Measurements from ENCODE around the gene CFAP74. TPM values are rescaled to one million over a fixed set of nuclear protein-coding genes. Genes with fewer than 3 reads are reported as not detected.

Gene CFAP74
- total RNA-seq, 1 experiment from 2014 or later: not detected

DNA sequence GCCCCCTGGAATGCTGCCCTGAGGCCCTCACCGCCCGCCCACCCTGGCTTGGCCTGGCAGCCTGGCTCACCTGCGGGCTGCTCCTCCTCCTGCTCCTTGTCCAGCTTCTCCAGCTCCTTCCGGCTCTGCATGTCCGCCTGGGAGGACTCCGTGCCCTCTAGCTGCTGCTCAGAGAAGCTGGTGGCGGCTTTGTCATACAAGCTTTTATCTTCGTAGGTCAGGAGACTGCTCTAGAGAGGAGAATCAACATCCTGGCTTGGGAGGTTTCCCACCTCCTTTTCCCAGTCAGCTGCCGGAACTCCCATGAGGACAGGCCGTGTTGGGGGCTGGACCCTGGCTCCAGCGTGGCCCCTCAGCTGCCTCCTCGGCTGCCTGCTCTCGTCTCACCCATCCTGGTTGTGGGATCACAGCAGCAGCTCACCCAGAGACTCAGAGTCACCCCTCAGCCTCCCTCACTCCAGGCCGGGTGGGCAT, 47.9 kb downstream of the CFAP74 start:
- H3K9me2 ChIP-seq (replicated peaks; ENCODE audit: low read length): no peaks in the 10 kb centered on the region
- DNase-seq (no peak), ATAC-seq (no peak)
- H3F3A ChIP-seq (ENCODE audit: low read length, unreplicated experiment): no peaks in the 10 kb centered on the region
- H3K4me2 ChIP-seq (ENCODE audit: low read length): no peak overlapping the region
- ChIA-PET POLR2A (ENCODE audit: unreplicated experiment) (no interaction called here), CTCF (interaction anchor here (0.6 kb wide), 1 partner anchor 9 kb away, joined by 3 read pairs; no protein-coding TSS in a partner anchor)
- no peak overlapping the region for H3K27ac ChIP-seq (ENCODE audit: low read length)
- no peak overlapping the region for H3K9ac ChIP-seq (ENCODE audit: low read length)
- H3K79me2 ChIP-seq (ENCODE audit: low read length): no peaks in the 10 kb centered on the region
- H3K4me1 ChIP-seq (ENCODE audit: insufficient read depth, low read length): peaks cover 12% of the 10 kb centered on the region; the same call in 1 of the 2 replicates
- TF ChIP-seq, protein P1, sequence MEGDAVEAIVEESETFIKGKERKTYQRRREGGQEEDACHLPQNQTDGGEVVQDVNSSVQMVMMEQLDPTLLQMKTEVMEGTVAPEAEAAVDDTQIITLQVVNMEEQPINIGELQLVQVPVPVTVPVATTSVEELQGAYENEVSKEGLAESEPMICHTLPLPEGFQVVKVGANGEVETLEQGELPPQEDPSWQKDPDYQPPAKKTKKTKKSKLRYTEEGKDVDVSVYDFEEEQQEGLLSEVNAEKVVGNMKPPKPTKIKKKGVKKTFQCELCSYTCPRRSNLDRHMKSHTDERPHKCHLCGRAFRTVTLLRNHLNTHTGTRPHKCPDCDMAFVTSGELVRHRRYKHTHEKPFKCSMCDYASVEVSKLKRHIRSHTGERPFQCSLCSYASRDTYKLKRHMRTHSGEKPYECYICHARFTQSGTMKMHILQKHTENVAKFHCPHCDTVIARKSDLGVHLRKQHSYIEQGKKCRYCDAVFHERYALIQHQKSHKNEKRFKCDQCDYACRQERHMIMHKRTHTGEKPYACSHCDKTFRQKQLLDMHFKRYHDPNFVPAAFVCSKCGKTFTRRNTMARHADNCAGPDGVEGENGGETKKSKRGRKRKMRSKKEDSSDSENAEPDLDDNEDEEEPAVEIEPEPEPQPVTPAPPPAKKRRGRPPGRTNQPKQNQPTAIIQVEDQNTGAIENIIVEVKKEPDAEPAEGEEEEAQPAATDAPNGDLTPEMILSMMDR (conservative IDR thresholded peaks at IDR 0.05; ENCODE audit: low read depth, low read length): no peak
- TF ChIP-seq EZH2phosphoT487 (IDR thresholded peaks at IDR 0.05; ENCODE audit: borderline replicate concordance, low read length) (no peak), EZH2 (IDR thresholded peaks at IDR 0.05; ENCODE audit: low read length, unreplicated experiment) (no peak)
- no peaks in the 10 kb centered on the region for H3K36me3 ChIP-seq (ENCODE audit: low read depth, low read length)
- H3K9me3 ChIP-seq (ENCODE audit: low read length): no peaks in the 10 kb centered on the region
- H3K4me3 ChIP-seq (ENCODE audit: low read length): no peak overlapping the region
- H3K27me3 ChIP-seq (ENCODE audit: low read length): peaks cover 7% of the 10 kb centered on the region
- no peak overlapping the region for H2AFZ ChIP-seq (ENCODE audit: low read length)
- BruUV-seq (replicated peaks): no TSS peak
- no peaks in the 10 kb centered on the region for H4K20me1 ChIP-seq (ENCODE audit: low read length)
- intact Hi-C loops (cut with micrococcal nuclease): no loop called here

DNA sequence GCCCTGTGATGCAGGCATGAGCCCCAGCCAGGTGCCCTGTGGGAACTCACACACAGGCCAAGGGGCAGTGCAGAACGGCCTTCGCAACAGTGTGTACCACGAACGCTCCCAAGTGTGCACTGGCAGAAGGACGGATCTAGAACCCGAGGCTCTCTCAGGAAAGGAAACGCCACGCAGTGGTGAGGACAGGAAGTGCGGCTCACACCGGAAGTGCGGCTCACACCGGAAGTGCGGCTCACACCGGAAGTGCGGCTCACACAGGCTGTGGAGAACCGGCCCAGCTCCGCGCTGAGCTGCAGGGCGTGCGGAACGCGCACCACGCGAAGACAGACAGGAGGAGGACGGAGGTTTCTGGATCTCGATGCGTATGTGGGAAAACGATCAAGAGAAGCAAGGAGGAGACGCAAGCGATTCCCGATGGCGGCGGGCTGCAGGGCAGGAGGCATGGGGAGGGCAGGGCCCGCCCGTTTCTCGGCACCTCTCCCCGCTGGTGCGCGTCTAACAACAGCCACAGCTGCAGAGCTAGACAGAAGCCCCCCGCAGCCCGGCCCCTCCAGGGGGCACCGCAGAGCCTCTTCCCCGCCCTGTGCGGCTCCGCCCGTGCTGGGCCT, 48.6 kb downstream of the CFAP74 start:
- ChIA-PET POLR2A (ENCODE audit: unreplicated experiment) (no interaction called here), CTCF (interaction anchor here (0.6 kb wide), 1 partner anchor 9 kb away, joined by 3 read pairs; no protein-coding TSS in a partner anchor)
- Histone ChIP-seq H3K27me3 (ENCODE audit: low read length) (peaks cover 13% of the 10 kb centered on the region), H3K36me3 (ENCODE audit: low read depth, low read length) (no peaks in the 10 kb centered on the region), H2AFZ (ENCODE audit: low read length) (no peak overlapping the region), H3F3A (ENCODE audit: low read length, unreplicated experiment) (no peaks in the 10 kb centered on the region), H3K9me3 (ENCODE audit: low read length) (no peaks in the 10 kb centered on the region), H3K4me1 (ENCODE audit: insufficient read depth, low read length) (peaks cover 6% of the 10 kb centered on the region; the same call in 1 of the 2 replicates), H3K9me2 (replicated peaks; ENCODE audit: low read length) (no peaks in the 10 kb centered on the region), H4K20me1 (ENCODE audit: low read length) (no peaks in the 10 kb centered on the region), H3K4me2 (ENCODE audit: low read length) (no peak overlapping the region), H3K79me2 (ENCODE audit: low read length) (no peaks in the 10 kb centered on the region), H3K9ac (ENCODE audit: low read length) (no peak overlapping the region), H3K27ac (ENCODE audit: low read length) (no peak overlapping the region), H3K4me3 (ENCODE audit: low read length) (no peak overlapping the region)
- TF ChIP-seq EZH2 (IDR thresholded peaks at IDR 0.05; ENCODE audit: low read length, unreplicated experiment) (no peak), EZH2phosphoT487 (IDR thresholded peaks at IDR 0.05; ENCODE audit: borderline replicate concordance, low read length) (no peak)
- TF ChIP-seq, protein P1 (conservative IDR thresholded peaks at IDR 0.05; ENCODE audit: low read depth, low read length): 0 out of 2 replicates have a peak, but pooled peaks have one; percentile 25
- BruUV-seq (replicated peaks): no TSS peak
- DNase-seq (no peak), ATAC-seq (no peak)
- intact Hi-C loops (cut with micrococcal nuclease): no loop called here

DNA sequence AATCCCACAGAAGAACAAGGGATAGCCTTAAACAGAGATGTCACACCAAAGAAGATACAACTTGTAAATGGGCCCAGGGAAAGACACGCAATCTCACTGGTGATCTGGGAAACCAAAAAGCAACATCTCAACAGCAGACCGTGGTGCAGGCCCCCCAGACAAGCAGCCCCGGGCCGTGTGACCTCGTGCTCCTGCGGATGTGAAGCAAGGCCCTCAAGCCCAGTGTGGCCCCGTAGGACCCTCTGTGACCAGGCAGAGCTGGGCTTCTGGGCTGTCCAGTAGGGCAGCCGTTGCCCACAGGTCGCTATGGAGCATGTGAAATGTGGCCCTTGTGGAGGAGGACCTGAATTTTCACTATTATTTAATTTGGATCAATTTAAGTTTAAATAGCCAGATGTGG, 49.6 kb downstream of the CFAP74 start:
- no peak overlapping the region for H3K4me2 ChIP-seq (ENCODE audit: low read length)
- no peaks in the 10 kb centered on the region for H3K36me3 ChIP-seq (ENCODE audit: low read depth, low read length)
- POLR2A ChIA-PET (ENCODE audit: unreplicated experiment): no interaction called here
- H3F3A ChIP-seq (ENCODE audit: low read length, unreplicated experiment): no peaks in the 10 kb centered on the region
- H4K20me1 ChIP-seq (ENCODE audit: low read length): no peaks in the 10 kb centered on the region
- TF ChIP-seq EZH2 (IDR thresholded peaks at IDR 0.05; ENCODE audit: low read length, unreplicated experiment) (no peak), EZH2phosphoT487 (IDR thresholded peaks at IDR 0.05; ENCODE audit: borderline replicate concordance, low read length) (no peak)
- TF ChIP-seq, protein P1 (conservative IDR thresholded peaks at IDR 0.05; ENCODE audit: low read depth, low read length): no peak
- no peak overlapping the region for H3K4me3 ChIP-seq (ENCODE audit: low read length)
- H3K27me3 ChIP-seq (ENCODE audit: low read length): peaks cover 18% of the 10 kb centered on the region
- no peak overlapping the region for H3K9ac ChIP-seq (ENCODE audit: low read length)
- no peaks in the 10 kb centered on the region for H3K79me2 ChIP-seq (ENCODE audit: low read length)
- CTCF ChIA-PET: no interaction called here
- no peaks in the 10 kb centered on the region for H3K9me2 ChIP-seq (replicated peaks; ENCODE audit: low read length)
- H3K4me1 ChIP-seq (ENCODE audit: insufficient read depth, low read length): no peaks in the 10 kb centered on the region
- H3K9me3 ChIP-seq (ENCODE audit: low read length): no peaks in the 10 kb centered on the region
- DNase-seq (no peak), ATAC-seq (no peak)
- no TSS peak for BruUV-seq (replicated peaks)
- no peak overlapping the region for H2AFZ ChIP-seq (ENCODE audit: low read length)
- intact Hi-C loops (cut with micrococcal nuclease): no loop called here
- no peak overlapping the region for H3K27ac ChIP-seq (ENCODE audit: low read length)

All from PC-3 (cell line).